Neuronal stem cell (in vitro differentiated cells): ENCODE results near the gene GRID1.

Experiments
- DNase-seq: peaks from one replicate; pipeline ENCODE4 v3.0.0-alpha.2; 2013; ENCODE audit warnings: low spot score
- H2AFZ ChIP-seq: one replicate; pipeline ENCODE4 v1.6.1; 2013; ENCODE audit warnings: mild to moderate bottlenecking, low read length, inconsistent platforms
- H2AK5ac ChIP-seq: 2 replicates; pipeline ENCODE4 v1.6.1; 2013; ENCODE audit warnings: low read depth, mild to moderate bottlenecking, inconsistent platforms, low read length, moderate library complexity, mixed read lengths
- H2BK120ac ChIP-seq: 2 replicates; pipeline ENCODE4 v1.6.1; 2013; ENCODE audit warnings: low read depth, mild to moderate bottlenecking, inconsistent platforms, low read length, moderate library complexity, mixed read lengths
- H2BK12ac ChIP-seq: one replicate; pipeline ENCODE4 v1.6.1; 2013; ENCODE audit warnings: low read length, inconsistent platforms
- H2BK15ac ChIP-seq: 2 replicates; pipeline ENCODE4 v1.6.1; 2013; ENCODE audit warnings: mild to moderate bottlenecking, low read length, inconsistent platforms, mixed read lengths
- H2BK5ac ChIP-seq: one replicate; pipeline ENCODE4 v1.6.1; 2013; ENCODE audit warnings: inconsistent platforms, mild to moderate bottlenecking, low read length, moderate library complexity
- H3K14ac ChIP-seq: one replicate; pipeline ENCODE4 v1.6.1; 2013; ENCODE audit warnings: low read length, inconsistent platforms
- H3K18ac ChIP-seq: 2 replicates; pipeline ENCODE4 v1.6.1; 2013; ENCODE audit warnings: low read length, inconsistent platforms
- H3K23ac ChIP-seq: 2 replicates; pipeline ENCODE4 v1.6.1; 2013; ENCODE audit warnings: low read depth, mild to moderate bottlenecking, mixed read lengths, low read length, inconsistent platforms; ENCODE audit not compliant: poor library complexity
- H3K27ac ChIP-seq: replicated peaks from 3 replicates; pipeline ENCODE4 v1.5.1; 2013; ENCODE audit warnings: low read length, inconsistent platforms
- H3K27me3 ChIP-seq, 3 experiments: 2 replicates each; pipeline ENCODE4 v1.6.1; 2013; ENCODE audit warnings: low read length in 3 of 3, mild to moderate bottlenecking in 2 of 3, inconsistent platforms in 1 of 3, low read depth in 1 of 3, mixed read lengths in 1 of 3, moderate library complexity in 1 of 3; ENCODE audit not compliant: control insufficient read depth in 3 of 3, insufficient read depth in 3 of 3
- H3K36me3 ChIP-seq, 2 donors: replicated peaks in 1 of 2; 2 replicates each; pipeline ENCODE4 v1.6.1; 2013; ENCODE audit warnings: low read length in 2 of 2; ENCODE audit not compliant: control insufficient read depth in 2 of 2, insufficient read depth in 2 of 2
- H3K4ac ChIP-seq: 2 replicates; pipeline ENCODE4 v1.6.1; 2013; ENCODE audit warnings: inconsistent platforms, mild to moderate bottlenecking, low read length, moderate library complexity
- H3K4me1 ChIP-seq, 2 donors: 1 replicate in 1 of 2; 2 replicates in 1 of 2; pipeline ENCODE4 v1.6.1; 2013; ENCODE audit warnings: low read length in 2 of 2, low read depth in 1 of 2; ENCODE audit not compliant: control insufficient read depth in 2 of 2, insufficient read depth in 1 of 2
- H3K4me2 ChIP-seq: one replicate; pipeline ENCODE4 v1.6.1; 2013; ENCODE audit warnings: mild to moderate bottlenecking, low read length, inconsistent platforms; ENCODE audit not compliant: insufficient read depth, poor library complexity, severe bottlenecking
- H3K4me3 ChIP-seq, 2 donors: 2 replicates each; pipeline ENCODE4 v1.5.1; 2013; ENCODE audit warnings: low read length in 2 of 2, mild to moderate bottlenecking in 2 of 2, inconsistent platforms in 1 of 2, moderate library complexity in 1 of 2
- H3K79me1 ChIP-seq: one replicate; pipeline ENCODE4 v1.6.1; 2013; ENCODE audit warnings: low read depth, mild to moderate bottlenecking, inconsistent platforms, low read length, moderate library complexity
- H3K9ac ChIP-seq: one replicate; pipeline ENCODE4 v1.6.1; 2013; ENCODE audit warnings: mild to moderate bottlenecking, low read depth, low read length, inconsistent platforms; ENCODE audit not compliant: poor library complexity
- H3K9me3 ChIP-seq, 2 donors: replicated peaks in 1 of 2; 2 replicates each; pipeline versions ENCODE3 to v1.6.1; 2013; ENCODE audit warnings: low read length in 2 of 2, mild to moderate bottlenecking in 2 of 2, inconsistent platforms in 1 of 2, low read depth in 1 of 2, mixed read lengths in 1 of 2, moderate library complexity in 1 of 2; ENCODE audit not compliant: control insufficient read depth in 2 of 2, insufficient read depth in 1 of 2
- H4K8ac ChIP-seq: one replicate; pipeline ENCODE4 v1.6.1; 2013; ENCODE audit warnings: low read depth, mild to moderate bottlenecking, inconsistent platforms, low read length, moderate library complexity
- H4K91ac ChIP-seq: one replicate; pipeline ENCODE4 v1.6.1; 2013; ENCODE audit warnings: low read length, low read depth, mild to moderate bottlenecking, inconsistent platforms; ENCODE audit not compliant: poor library complexity
- WGBS, 2 donors: extraction: QIAGEN DNeasy Blood & Tissue Kit; methylation state at CpG; one replicate each; pipeline ENCODE4 v1.1.7; 2013; ENCODE audit warnings: missing lambda C conversion rate in 2 of 2, mixed read lengths in 1 of 2; ENCODE audit not compliant: insufficient read length in 2 of 2, insufficient replicate concordance in 1 of 2; ENCODE audit errors: extremely low coverage in 2 of 2; 5-methylcytosine and 5-hydroxymethylcytosine counted together

Gene GRID1

GRCh38 chr10:85657476-85658113, 709.0 kb downstream of the GRID1 start:
- Histone ChIP-seq H2BK15ac (no peak overlapping the region), H3K27ac (no peak overlapping the region), H2BK12ac (no peak overlapping the region), H3K18ac (no peak overlapping the region), H3K9ac (no peak overlapping the region), H3K14ac (no peak overlapping the region), H3K36me3 (no peaks in the 10 kb centered on the region), H3K23ac (no peak overlapping the region), H3K4me1 (no peaks in the 10 kb centered on the region), H3K9me3 (peaks cover 0 to 2% of the 10 kb centered on the region in 2 donors), H3K4me2 (no peak overlapping the region), H3K4me3 (no peak overlapping the region), H4K8ac (no peak overlapping the region), H2BK5ac (no peak overlapping the region), H2BK120ac (no peak overlapping the region), H3K27me3 (no peaks in the 10 kb centered on the region), H4K91ac (no peak overlapping the region), H3K79me1 (no peaks in the 10 kb centered on the region), H2AK5ac (no peak overlapping the region), H3K4ac (no peak overlapping the region), H2AFZ (no peak overlapping the region)
- DNase-seq = no peak
- no CpG with 5 or more reads among the region's 4 CpGs for WGBS, 2 donors

- no peaks in the 10 kb centered on the region for H3K9me3 ChIP-seq
- no peak overlapping the region for H2BK12ac ChIP-seq
- H3K36me3 ChIP-seq = no peaks in the 10 kb centered on the region
- H3K23ac ChIP-seq = no peak overlapping the region
- H4K91ac ChIP-seq = no peak overlapping the region
- no peaks in the 10 kb centered on the region for H3K79me1 ChIP-seq
- H4K8ac ChIP-seq = no peak overlapping the region
- H3K4me3 ChIP-seq = no peak overlapping the region
- no peak overlapping the region for H2BK5ac ChIP-seq
- no peaks in the 10 kb centered on the region for H3K4me1 ChIP-seq
- DNase-seq = no peak
- no peak overlapping the region for H3K9ac ChIP-seq
- H3K18ac ChIP-seq = no peak overlapping the region
- no peaks in the 10 kb centered on the region for H3K27me3 ChIP-seq
- H3K14ac ChIP-seq = no peak overlapping the region
- H2BK120ac ChIP-seq = no peak overlapping the region
- no peak overlapping the region for H2AFZ ChIP-seq
- H3K4me2 ChIP-seq = no peak overlapping the region
- no CpG with 5 or more reads among the region's 2 CpGs for WGBS, 2 donors
- no peak overlapping the region for H2BK15ac ChIP-seq
- no peak overlapping the region for H2AK5ac ChIP-seq
- no peak overlapping the region for H3K4ac ChIP-seq
- H3K27ac ChIP-seq = no peak overlapping the region
These were observed 711.2 kb downstream of the GRID1 start for GRCh38 chr10:85655411-85655810.

DNA sequence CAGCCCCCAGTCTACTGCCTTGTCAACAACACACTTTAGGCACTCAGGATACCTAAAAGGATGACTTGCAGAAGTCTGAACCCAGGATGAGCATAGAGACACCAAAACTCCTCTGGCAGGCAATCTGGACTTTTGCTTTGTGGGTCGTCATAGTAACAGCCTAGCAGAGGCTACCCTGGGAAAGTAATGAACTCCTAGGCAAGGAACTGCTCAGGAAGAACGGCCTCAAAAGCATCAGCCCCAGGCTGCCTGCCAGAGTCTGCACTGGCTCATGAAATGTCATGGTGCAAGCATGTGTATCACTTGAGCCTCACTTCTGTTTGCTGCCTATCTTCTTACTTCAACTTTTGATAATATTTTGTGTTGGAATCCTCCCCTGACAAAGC, 715.1 kb downstream of the GRID1 start:
- no CpG with 5 or more reads among the region's 2 CpGs for WGBS, 2 donors
- H3K4me2 ChIP-seq = no peak overlapping the region

GRCh38 chr10:85650791-85651496, 715.7 kb downstream of the GRID1 start:
- Histone ChIP-seq H3K36me3 (no peaks in the 10 kb centered on the region), H3K79me1 (no peaks in the 10 kb centered on the region), H3K9ac (no peak overlapping the region), H3K18ac (no peak overlapping the region), H4K8ac (no peak overlapping the region), H2AK5ac (no peak overlapping the region), H2BK5ac (no peak overlapping the region), H3K4me2 (no peak overlapping the region), H4K91ac (no peak overlapping the region), H2BK12ac (no peak overlapping the region), H3K4me1 (no peaks in the 10 kb centered on the region), H3K4ac (no peak overlapping the region), H3K14ac (no peak overlapping the region), H2BK15ac (no peak overlapping the region), H2BK120ac (no peak overlapping the region), H3K4me3 (no peak overlapping the region), H3K27me3 (no peaks in the 10 kb centered on the region), H3K23ac (no peak overlapping the region), H3K9me3 (no peaks in the 10 kb centered on the region), H2AFZ (no peak overlapping the region), H3K27ac (no peak overlapping the region)
- no CpG with 5 or more reads among the region's 1 CpG for WGBS, 2 donors
- DNase-seq = no peak

More for the DNA sequence above, 715.1 kb downstream of the GRID1 start:
- no peaks in the 10 kb centered on the region for H3K36me3 ChIP-seq
- no peak overlapping the region for H3K14ac ChIP-seq
- no peak overlapping the region for H3K27ac ChIP-seq
- no peak overlapping the region for H3K4me3 ChIP-seq
- no peak overlapping the region for H3K18ac ChIP-seq
- H2BK120ac ChIP-seq = no peak overlapping the region
- no peaks in the 10 kb centered on the region for H3K9me3 ChIP-seq
- no peak overlapping the region for H3K4ac ChIP-seq
- DNase-seq = no peak
- no peak overlapping the region for H2BK15ac ChIP-seq
- no peak overlapping the region for H4K91ac ChIP-seq
- H3K9ac ChIP-seq = no peak overlapping the region
- H3K4me1 ChIP-seq = no peaks in the 10 kb centered on the region
- H3K27me3 ChIP-seq = no peaks in the 10 kb centered on the region
- H2BK12ac ChIP-seq = no peak overlapping the region
- no peak overlapping the region for H2AK5ac ChIP-seq
- H3K23ac ChIP-seq = no peak overlapping the region
- H3K79me1 ChIP-seq = no peaks in the 10 kb centered on the region
- no peak overlapping the region for H2AFZ ChIP-seq
- no peak overlapping the region for H2BK5ac ChIP-seq
- H4K8ac ChIP-seq = no peak overlapping the region
